HG02840 (cell line): ENCODE results near the gene BRD3.
A peak's percentile ranks its signal among the peaks of the same experiment; 100 is the strongest.

Experiments
- ATAC-seq: cut with Tn5 transposase; IDR thresholded peaks from one replicate; pipeline ENCODE4 v1.9.1; 2021; ENCODE audit warnings: mild to moderate bottlenecking, moderate library complexity, moderate number of reproducible peaks; ENCODE audit not compliant: unreplicated experiment, low FRiP score

The BRD3 gene

GRCh38 chr9:134025606-134026541 lies 42.0 kb downstream of the BRD3 start:
- peak; percentile 43 for ATAC-seq

- peak; percentile 82 for ATAC-seq
These were observed 42.8 kb downstream of the BRD3 start, which contains the start of gene BRD3OS for GRCh38 chr9:134024828-134025605. BRD3OS (plus strand) TSS chr9:134025481; CDS start chr9:134026748, 1,267 bp downstream.

GRCh38 chr9:134024214-134024792 lies 43.5 kb downstream of the BRD3 start:
- ATAC-seq, result no peak

- no peak for ATAC-seq
These were observed 52.9 kb downstream of the BRD3 start for GRCh38 chr9:134014946-134015345.

GRCh38 chr9:134011401-134011800 lies 56.4 kb downstream of the BRD3 start:
- ATAC-seq, result no peak

- ATAC-seq, result no peak
These were observed 57.3 kb downstream of the BRD3 start for GRCh38 chr9:134010310-134011173.

- no peak for ATAC-seq
These were observed 60.3 kb downstream of the BRD3 start for GRCh38 chr9:134007571-134007970.

GRCh38 chr9:134007150-134007549 lies 60.7 kb downstream of the BRD3 start:
- no peak for ATAC-seq

GRCh38 chr9:134005381-134005780 lies 62.4 kb downstream of the BRD3 start:
- no peak for ATAC-seq

GRCh38 chr9:134004881-134005280 lies 62.9 kb downstream of the BRD3 start:
- no peak for ATAC-seq

GRCh38 chr9:134004131-134004873 lies 63.5 kb downstream of the BRD3 start:
- no peak for ATAC-seq

- ATAC-seq, result no peak
These were observed 64.6 kb downstream of the BRD3 start for GRCh38 chr9:134003237-134003636.

- no peak for ATAC-seq
These were observed 65.0 kb downstream of the BRD3 start for GRCh38 chr9:134002796-134003195.

- no peak for ATAC-seq
These were observed 68.0 kb downstream of the BRD3 start for GRCh38 chr9:133999851-134000265.

- ATAC-seq, result no peak
These were observed 68.8 kb downstream of the BRD3 start for GRCh38 chr9:133998915-133999595.

GRCh38 chr9:133997584-133997983 lies 70.2 kb downstream of the BRD3 start:
- ATAC-seq, result no peak

GRCh38 chr9:133996531-133997520 lies 71.0 kb downstream of the BRD3 start:
- no peak for ATAC-seq
